Uterus (tissue), 4 donors: ENCODE data around the gene CYP3A4. TPM values are rescaled to one million over a fixed set of nuclear protein-coding genes. Genes with fewer than 3 reads are reported as not detected.
"Not testable (repeated sequence)": the region's sequence is repeated elsewhere in the genome, so short reads cannot be mapped to it uniquely, and the experiment has no call there.

Experiments used
- DNase-seq, 2 donors: peaks; one replicate each; pipeline ENCODE4 v3.0.0-alpha.2; 2019 to 2020
- H3K27ac ChIP-seq, 2 donors: fragments of 200-600 bp; sonication (generic); 1 replicate in 1 of 2; 2 replicates in 1 of 2; pipeline ENCODE4 v1.5.1; 2016 to 2018
- H3K27me3 ChIP-seq, 2 donors: fragments of 200-600 bp; sonication (generic); one replicate each; pipeline ENCODE4 v1.5.1; 2018 to 2019; ENCODE audit warnings: control low read depth in 1 of 2
- H3K36me3 ChIP-seq, 2 donors: fragments of 200-600 bp; sonication (generic); one replicate each; pipeline ENCODE4 v1.5.1; 2019; ENCODE audit warnings: control low read depth in 1 of 2
- H3K4me1 ChIP-seq, 2 donors: fragments of 200-600 bp; sonication (generic); one replicate each; pipeline ENCODE4 v1.5.1; 2018 to 2019; ENCODE audit warnings: control low read depth in 1 of 2
- H3K4me3 ChIP-seq, 2 donors: fragments of 200-600 bp; sonication (generic); 1 replicate in 1 of 2; 2 replicates in 1 of 2; pipeline ENCODE4 v1.5.1; 2018 to 2019; ENCODE audit warnings: mild to moderate bottlenecking in 1 of 2
- H3K9me3 ChIP-seq, 2 donors: fragments of 200-600 bp; sonication (generic); one replicate each; pipeline ENCODE4 v1.5.1; 2019; ENCODE audit warnings: control low read depth in 1 of 2
- POLR2A ChIP-seq, 2 donors: fragments of 450-650 bp; IDR thresholded peaks; one replicate each; pipeline ENCODE4 v1.6.1; 2016; ENCODE audit warnings: antibody characterized with exemption in 2 of 2, mild to moderate bottlenecking in 1 of 2, moderate library complexity in 1 of 2
- intact Hi-C: fragments of 100-400 bp; cut with DNase I; formaldehyde crosslinking; loops from one replicate; pipeline ENCODE4 v1.15.1; 2023; ENCODE audit warnings: low total_unique reads
- total RNA-seq, 4 donors: library from RNA; depleted of rRNA in 3 of 4; stranded (reverse); fragments of >200 nt in 3 of 4; gene quantifications; one replicate each; pipeline versions ENCODE4 v1.1.0 to v1.2.4, GENCODE V29; 2014 to 2023
- TF ChIP-seq, protein P1 (sequence below), 4 experiments: fragments of 200-600 bp in 2 of 4; fragments of 450-650 bp in 2 of 4; sonication (generic) in 2 of 4; IDR thresholded peaks; one replicate each; pipeline ENCODE4 v1.5.1; 2016 to 2019; ENCODE audit warnings: antibody characterized with exemption in 4 of 4, mild to moderate bottlenecking in 2 of 4, moderate library complexity in 1 of 4
- donor health status: DM: yes; HTN: yes; CAD: no.

The CYP3A4 gene
- total RNA-seq, 4 donors from 2014 or later = 0.18 TPM; not detected in 3

- Histone ChIP-seq H3K36me3 (no peaks in the 10 kb centered on the region), H3K9me3 (no peaks in the 10 kb centered on the region), H3K4me3 (no peak overlapping the region), H3K4me1 (no peaks in the 10 kb centered on the region), H3K27me3 (no peaks in the 10 kb centered on the region), H3K27ac (no peak overlapping the region)
- no peak for TF ChIP-seq POLR2A (IDR thresholded peaks at IDR 0.05)
- TF ChIP-seq, protein P1, sequence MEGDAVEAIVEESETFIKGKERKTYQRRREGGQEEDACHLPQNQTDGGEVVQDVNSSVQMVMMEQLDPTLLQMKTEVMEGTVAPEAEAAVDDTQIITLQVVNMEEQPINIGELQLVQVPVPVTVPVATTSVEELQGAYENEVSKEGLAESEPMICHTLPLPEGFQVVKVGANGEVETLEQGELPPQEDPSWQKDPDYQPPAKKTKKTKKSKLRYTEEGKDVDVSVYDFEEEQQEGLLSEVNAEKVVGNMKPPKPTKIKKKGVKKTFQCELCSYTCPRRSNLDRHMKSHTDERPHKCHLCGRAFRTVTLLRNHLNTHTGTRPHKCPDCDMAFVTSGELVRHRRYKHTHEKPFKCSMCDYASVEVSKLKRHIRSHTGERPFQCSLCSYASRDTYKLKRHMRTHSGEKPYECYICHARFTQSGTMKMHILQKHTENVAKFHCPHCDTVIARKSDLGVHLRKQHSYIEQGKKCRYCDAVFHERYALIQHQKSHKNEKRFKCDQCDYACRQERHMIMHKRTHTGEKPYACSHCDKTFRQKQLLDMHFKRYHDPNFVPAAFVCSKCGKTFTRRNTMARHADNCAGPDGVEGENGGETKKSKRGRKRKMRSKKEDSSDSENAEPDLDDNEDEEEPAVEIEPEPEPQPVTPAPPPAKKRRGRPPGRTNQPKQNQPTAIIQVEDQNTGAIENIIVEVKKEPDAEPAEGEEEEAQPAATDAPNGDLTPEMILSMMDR (IDR thresholded peaks at IDR 0.05) = no peak
- intact Hi-C loops = no loop called here
- DNase-seq = no peak
Measured at GRCh38 chr7:99820408-99821027, 36.5 kb upstream of the CYP3A4 start.

GRCh38 chr7:99808766-99809165 is 24.8 kb upstream of the CYP3A4 start:
- Histone ChIP-seq H3K27ac (no peak overlapping the region), H3K9me3 (no peaks in the 10 kb centered on the region), H3K36me3 (no peaks in the 10 kb centered on the region), H3K4me3 (no peak overlapping the region), H3K4me1 (no peaks in the 10 kb centered on the region), H3K27me3 (no peaks in the 10 kb centered on the region)
- TF ChIP-seq, protein P1 (IDR thresholded peaks at IDR 0.05) = no peak
- no peak for TF ChIP-seq POLR2A (IDR thresholded peaks at IDR 0.05)
- no peak for DNase-seq
- intact Hi-C loops = no loop called here

DNA sequence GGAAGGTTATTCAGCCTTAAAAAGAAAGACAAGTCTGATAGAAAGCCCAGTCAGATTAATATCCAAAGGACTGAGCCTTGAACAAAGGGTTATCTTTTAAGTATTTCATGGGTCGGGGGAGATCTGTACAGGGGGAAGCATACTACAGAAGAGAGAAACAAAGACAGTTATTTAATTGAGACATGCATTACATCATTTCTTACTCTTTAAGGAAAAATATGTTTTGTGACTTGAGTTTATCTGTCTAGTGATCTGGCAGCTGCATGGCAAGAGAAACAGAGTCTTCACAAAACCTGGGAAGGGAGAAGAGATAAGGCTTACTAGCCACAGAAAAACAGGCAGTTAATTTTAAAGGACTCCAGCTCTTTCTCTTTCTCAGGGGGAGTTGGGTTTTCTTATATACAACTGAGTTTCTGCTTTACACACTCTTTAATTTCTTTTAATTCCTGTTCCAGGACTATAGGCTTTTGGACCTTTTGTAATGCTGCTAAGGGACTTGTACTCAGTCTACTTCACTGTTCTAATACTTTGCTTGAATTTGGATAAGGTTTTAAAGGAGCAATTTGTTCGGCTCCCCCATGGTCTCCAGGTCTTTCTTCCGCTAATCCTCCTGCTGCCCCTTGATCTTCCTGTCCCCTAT is 23.0 kb upstream of the CYP3A4 start:
- intact Hi-C loops = no loop called here
- H3K4me3 ChIP-seq = no peak overlapping the region

GRCh38 chr7:99805641-99806040 is 21.7 kb upstream of the CYP3A4 start:
- Histone ChIP-seq H3K4me1 (no peaks in the 10 kb centered on the region), H3K9me3 (no peaks in the 10 kb centered on the region), H3K36me3 (no peaks in the 10 kb centered on the region), H3K27me3 (no peaks in the 10 kb centered on the region), H3K4me3 (no peak overlapping the region), H3K27ac (no peak overlapping the region)
- no peak for DNase-seq
- intact Hi-C loops = no loop called here
- TF ChIP-seq, protein P1 (IDR thresholded peaks at IDR 0.05) = no peak
- no peak for TF ChIP-seq POLR2A (IDR thresholded peaks at IDR 0.05)

More for the DNA sequence above, 23.0 kb upstream of the CYP3A4 start:
- DNase-seq = no peak
- TF ChIP-seq, protein P1 (IDR thresholded peaks at IDR 0.05) = no peak
- no peak for TF ChIP-seq POLR2A (IDR thresholded peaks at IDR 0.05)
- no peaks in the 10 kb centered on the region for H3K27me3 ChIP-seq
- no peak overlapping the region for H3K27ac ChIP-seq
- H3K4me1 ChIP-seq = no peaks in the 10 kb centered on the region
- H3K36me3 ChIP-seq = no peaks in the 10 kb centered on the region
- H3K9me3 ChIP-seq = no peaks in the 10 kb centered on the region

DNA sequence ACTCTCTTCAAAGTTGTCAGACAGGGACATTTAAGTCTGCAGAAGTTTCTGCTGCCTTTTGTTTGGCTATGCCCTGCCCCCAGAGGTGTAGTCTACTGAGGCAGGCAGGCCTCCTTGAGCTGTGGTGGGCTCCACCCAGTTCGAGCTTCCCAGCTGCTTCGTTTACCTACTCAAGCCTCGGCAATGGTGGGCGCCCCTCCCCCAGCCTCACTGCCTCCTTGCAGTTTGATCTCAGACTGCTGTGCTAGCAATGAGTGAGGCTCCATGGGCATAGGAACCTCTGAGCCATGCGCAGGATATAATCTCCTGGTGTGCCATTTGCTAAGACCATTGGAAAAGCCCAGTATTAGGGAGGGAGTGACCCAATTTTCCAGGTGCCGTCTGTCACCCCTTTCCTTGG is 19.1 kb upstream of the CYP3A4 start:
- DNase-seq, H3K36me3 ChIP-seq, H3K27ac ChIP-seq, H3K4me1 ChIP-seq, H3K9me3 ChIP-seq, H3K4me3 ChIP-seq, intact Hi-C loops, H3K27me3 ChIP-seq: not testable (repeated sequence)

DNA sequence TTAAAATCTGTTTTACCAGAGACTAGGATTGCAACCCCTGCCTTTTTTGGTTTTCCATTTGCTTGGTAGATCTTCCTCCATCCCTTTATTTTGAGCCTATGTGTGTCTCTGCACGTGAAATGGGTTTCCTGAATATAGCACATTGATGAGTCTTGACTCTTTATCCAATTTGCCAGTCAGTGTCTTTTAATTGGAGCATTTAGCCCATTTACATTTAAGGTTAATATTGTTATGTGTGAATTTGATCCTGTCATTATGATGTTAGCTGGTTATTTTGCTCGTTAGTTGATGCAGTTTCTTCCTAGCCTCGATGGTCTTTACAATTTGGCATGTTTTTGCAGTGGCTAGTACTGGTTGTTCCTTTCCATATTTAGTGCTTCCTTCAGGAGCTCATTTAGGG is 17.4 kb upstream of the CYP3A4 start:
- H3K27ac ChIP-seq, H3K9me3 ChIP-seq, intact Hi-C loops, H3K4me1 ChIP-seq, H3K4me3 ChIP-seq, H3K36me3 ChIP-seq, DNase-seq, H3K27me3 ChIP-seq: not testable (repeated sequence)
